Measurements from ENCODE around the gene TNFAIP6.
"Not testable (repeated sequence)": the region's sequence is repeated elsewhere in the genome, so short reads cannot be mapped to it uniquely, and the experiment has no call there.

The TNFAIP6 gene

GRCh38 chr2:151357359-151357758, at the start of gene TNFAIP6:
TSS of gene TNFAIP6 (plus strand) at chr2:151357592. CDS start at chr2:151357667, 75 bp downstream.
- DNase-seq (ENCODE audit: insufficient read length, low spot score) (no peak), FAIRE-seq (peak; percentile 78)
- TF ChIP-seq POLR2A (IDR thresholded peaks at IDR 0.05; ENCODE audit: low read depth, low read length) = no peak

- DNase-seq (ENCODE audit: insufficient read length, low spot score); FAIRE-seq: not testable (repeated sequence)
Measured at GRCh38 chr2:151310313-151310712, 47.1 kb upstream of the TNFAIP6 start.

- not testable (repeated sequence) for FAIRE-seq
Measured at GRCh38 chr2:151312440-151312839, 45.0 kb upstream of the TNFAIP6 start.

GRCh38 chr2:151315381-151315903, 42.0 kb upstream of the TNFAIP6 start:
- no peak for FAIRE-seq
- TF ChIP-seq POLR2A (IDR thresholded peaks at IDR 0.05; ENCODE audit: low read depth, low read length) = no peak
- DNase-seq (ENCODE audit: insufficient read length, low spot score) = no peak

More at GRCh38 chr2:151312440-151312839, 45.0 kb upstream of the TNFAIP6 start:
- DNase-seq (ENCODE audit: insufficient read length, low spot score) = not testable (repeated sequence)

GRCh38 chr2:151325581-151326095, 31.8 kb upstream of the TNFAIP6 start:
- DNase-seq (ENCODE audit: insufficient read length, low spot score) (no peak), FAIRE-seq (no peak)
- no peak for TF ChIP-seq POLR2A (IDR thresholded peaks at IDR 0.05; ENCODE audit: low read depth, low read length)

- no peak for TF ChIP-seq POLR2A (IDR thresholded peaks at IDR 0.05; ENCODE audit: low read depth, low read length)
- no peak for FAIRE-seq
- no peak for DNase-seq (ENCODE audit: insufficient read length, low spot score)
Measured at GRCh38 chr2:151326554-151326953, 30.8 kb upstream of the TNFAIP6 start.

GRCh38 chr2:151329998-151330397, 27.4 kb upstream of the TNFAIP6 start:
- no peak for FAIRE-seq
- no peak for TF ChIP-seq POLR2A (IDR thresholded peaks at IDR 0.05; ENCODE audit: low read depth, low read length)

GRCh38 chr2:151333083-151333482, 24.3 kb upstream of the TNFAIP6 start:
- DNase-seq (ENCODE audit: insufficient read length, low spot score) (no peak), FAIRE-seq (no peak)
- no peak for TF ChIP-seq POLR2A (IDR thresholded peaks at IDR 0.05; ENCODE audit: low read depth, low read length)

More at GRCh38 chr2:151329998-151330397, 27.4 kb upstream of the TNFAIP6 start:
- no peak for DNase-seq (ENCODE audit: insufficient read length, low spot score)

- TF ChIP-seq POLR2A (IDR thresholded peaks at IDR 0.05; ENCODE audit: low read depth, low read length) = no peak
- DNase-seq (ENCODE audit: insufficient read length, low spot score) (no peak), FAIRE-seq (peak; percentile 90)
Measured at GRCh38 chr2:151334082-151334815, 23.1 kb upstream of the TNFAIP6 start.

- FAIRE-seq (no peak), DNase-seq (ENCODE audit: insufficient read length, low spot score) (no peak)
- TF ChIP-seq POLR2A (IDR thresholded peaks at IDR 0.05; ENCODE audit: low read depth, low read length) = no peak
Measured at GRCh38 chr2:151336863-151337371, 20.5 kb upstream of the TNFAIP6 start.

GRCh38 chr2:151337643-151338042, 19.7 kb upstream of the TNFAIP6 start:
- TF ChIP-seq POLR2A (IDR thresholded peaks at IDR 0.05; ENCODE audit: low read depth, low read length) = no peak
- FAIRE-seq (no peak), DNase-seq (ENCODE audit: insufficient read length, low spot score) (no peak)

- DNase-seq (ENCODE audit: insufficient read length, low spot score) (no peak), FAIRE-seq (peak; percentile 78)
- TF ChIP-seq POLR2A (IDR thresholded peaks at IDR 0.05; ENCODE audit: low read depth, low read length) = no peak
Measured at GRCh38 chr2:151338115-151338514, 19.3 kb upstream of the TNFAIP6 start.

- TF ChIP-seq POLR2A (IDR thresholded peaks at IDR 0.05; ENCODE audit: low read depth, low read length) = no peak
- DNase-seq (ENCODE audit: insufficient read length, low spot score) = no peak
- FAIRE-seq = no peak
Measured at GRCh38 chr2:151343073-151343472, 14.3 kb upstream of the TNFAIP6 start.

GRCh38 chr2:151344191-151344590, 13.2 kb upstream of the TNFAIP6 start:
- DNase-seq (ENCODE audit: insufficient read length, low spot score); FAIRE-seq: not testable (repeated sequence)

GRCh38 chr2:151344906-151345305, 12.5 kb upstream of the TNFAIP6 start:
- no peak for FAIRE-seq

More at GRCh38 chr2:151344906-151345305, 12.5 kb upstream of the TNFAIP6 start:
- DNase-seq (ENCODE audit: insufficient read length, low spot score) = no peak
- no peak for TF ChIP-seq POLR2A (IDR thresholded peaks at IDR 0.05; ENCODE audit: low read depth, low read length)
